COR-L47 (cell line): ENCODE data around the gene CHST15.
"Not testable (repeated sequence)": the region's sequence is repeated elsewhere in the genome, so short reads cannot be mapped to it uniquely, and the experiment has no call there.

Experiments
- DNase-seq: peaks from one replicate; lab custom pipeline; 2025; lab: John Stamatoyannopoulos, UW

Gene CHST15

GRCh38 chr10:124099604-124100003 lies 6.2 kb upstream of the CHST15 start:
- DNase-seq = no peak

GRCh38 chr10:124098575-124098974 lies 5.2 kb upstream of the CHST15 start:
- DNase-seq = no peak

- no peak for DNase-seq
These were observed 4.5 kb upstream of the CHST15 start for GRCh38 chr10:124097883-124098282.

GRCh38 chr10:124096494-124096893 lies 3.1 kb upstream of the CHST15 start:
- no peak for DNase-seq

- not testable (repeated sequence) for DNase-seq
These were observed 2.4 kb upstream of the CHST15 start for GRCh38 chr10:124095801-124096200.

GRCh38 chr10:124095096-124095495 lies 1.7 kb upstream of the CHST15 start:
- DNase-seq = no peak

GRCh38 chr10:124094419-124094785 lies 1.0 kb upstream of the CHST15 start:
- no peak for DNase-seq

- not testable (repeated sequence) for DNase-seq
These were observed 498 bp upstream of the CHST15 start for GRCh38 chr10:124093774-124094418.

- DNase-seq = no peak
These were observed 1.0 kb downstream of the CHST15 start for GRCh38 chr10:124092250-124092859.

- no peak for DNase-seq
These were observed 1.6 kb downstream of the CHST15 start for GRCh38 chr10:124091646-124092249.

- DNase-seq = no peak
These were observed 2.7 kb downstream of the CHST15 start for GRCh38 chr10:124090601-124091209.

- no peak for DNase-seq
These were observed 3.5 kb downstream of the CHST15 start for GRCh38 chr10:124089859-124090258.

- no peak for DNase-seq
These were observed 4.5 kb downstream of the CHST15 start for GRCh38 chr10:124088915-124089314.

GRCh38 chr10:124087672-124088634 lies 5.4 kb downstream of the CHST15 start:
- DNase-seq = peak; percentile 45

- peak; percentile 65 for DNase-seq
These were observed 6.4 kb downstream of the CHST15 start for GRCh38 chr10:124086787-124087671.

- DNase-seq = no peak
These were observed 7.2 kb downstream of the CHST15 start for GRCh38 chr10:124086097-124086710.

- no peak for DNase-seq
These were observed 7.7 kb downstream of the CHST15 start for GRCh38 chr10:124085680-124086079.

- no peak for DNase-seq
These were observed 8.7 kb downstream of the CHST15 start for GRCh38 chr10:124084708-124085107.

- no peak for DNase-seq
These were observed 9.5 kb downstream of the CHST15 start for GRCh38 chr10:124083740-124084397.
